ENCODE results near the gene NAA16.

Gene NAA16

GRCh38 chr13:41361491-41361890, 50.4 kb downstream of the NAA16 start:
- no peak for DNase-seq

GRCh38 chr13:41364043-41364442, 53.0 kb downstream of the NAA16 start:
- DNase-seq = no peak

GRCh38 chr13:41365631-41366030, 54.6 kb downstream of the NAA16 start:
- DNase-seq = no peak

GRCh38 chr13:41370736-41371135, 59.7 kb downstream of the NAA16 start:
- no peak for DNase-seq

GRCh38 chr13:41377446-41377845, 66.4 kb downstream of the NAA16 start:
- no peak for DNase-seq

- DNase-seq = no peak
Observed at GRCh38 chr13:41382431-41382830, 71.4 kb downstream of the NAA16 start.

- DNase-seq = no peak
Observed at GRCh38 chr13:41383386-41383785, 72.3 kb downstream of the NAA16 start.

GRCh38 chr13:41384749-41385503, 73.9 kb downstream of the NAA16 start:
- no peak for DNase-seq

- DNase-seq = no peak
Observed at GRCh38 chr13:41386211-41386610, 75.1 kb downstream of the NAA16 start.

- no peak for DNase-seq
Observed at GRCh38 chr13:41387576-41387975, 76.5 kb downstream of the NAA16 start.

- no peak for DNase-seq
Observed at GRCh38 chr13:41388143-41388881, 77.2 kb downstream of the NAA16 start.

GRCh38 chr13:41389580-41389979, 78.5 kb downstream of the NAA16 start:
- no peak for DNase-seq

- DNase-seq = no peak
Observed at GRCh38 chr13:41394166-41394565, 83.1 kb downstream of the NAA16 start.

GRCh38 chr13:41398494-41399170, 87.6 kb downstream of the NAA16 start:
- DNase-seq = no peak

- DNase-seq = no peak
Observed at GRCh38 chr13:41401366-41401765, 90.3 kb downstream of the NAA16 start.

- no peak for DNase-seq
Observed at GRCh38 chr13:41402691-41403511, 91.8 kb downstream of the NAA16 start.

GRCh38 chr13:41403983-41404382, 92.9 kb downstream of the NAA16 start:
- DNase-seq = no peak

- DNase-seq = no peak
Observed at GRCh38 chr13:41405367-41405766, 94.3 kb downstream of the NAA16 start.

GRCh38 chr13:41407380-41407779, 96.3 kb downstream of the NAA16 start:
- DNase-seq = no peak

GRCh38 chr13:41408121-41408520, 97.1 kb downstream of the NAA16 start:
- no peak for DNase-seq

- DNase-seq = no peak
Observed at GRCh38 chr13:41408746-41409145, 97.7 kb downstream of the NAA16 start.

- DNase-seq = no peak
Observed at GRCh38 chr13:41409611-41410010, 98.5 kb downstream of the NAA16 start.

- DNase-seq = no peak
Observed at GRCh38 chr13:41411060-41411459, 100.0 kb downstream of the NAA16 start.

Data from NCI-H2171 (cell line).